NOMO-1 treated with DMSO at 0.1 percent for 48 hours (cell line): ENCODE data around the gene STRN3.
A peak's percentile ranks its signal among the peaks of the same experiment; 100 is the strongest.
"Not testable (repeated sequence)": the region's sequence is repeated elsewhere in the genome, so short reads cannot be mapped to it uniquely, and the experiment has no call there.

Source experiments
- DNase-seq: peaks from one replicate; lab custom pipeline; 2025; ENCODE audit not compliant: unreplicated experiment; lab: John Stamatoyannopoulos, UW

STRN3 gene

GRCh38 chr14:30921788-30922187 is 104.4 kb downstream of the STRN3 start:
- DNase-seq, result no peak

GRCh38 chr14:30921305-30921704 is 104.9 kb downstream of the STRN3 start:
- peak; percentile 1 for DNase-seq

GRCh38 chr14:30915596-30915995 is 110.6 kb downstream of the STRN3 start:
- DNase-seq, result no peak

- no peak for DNase-seq
Measured at GRCh38 chr14:30914812-30915211, 111.4 kb downstream of the STRN3 start.

- no peak for DNase-seq
Measured at GRCh38 chr14:30908826-30909225, 117.4 kb downstream of the STRN3 start.

GRCh38 chr14:30907659-30908057 is 118.5 kb downstream of the STRN3 start:
- no peak for DNase-seq

- peak; percentile 17 for DNase-seq
Measured at GRCh38 chr14:30906752-30907658, 119.2 kb downstream of the STRN3 start.

GRCh38 chr14:30903285-30904124 is 122.7 kb downstream of the STRN3 start:
- no peak for DNase-seq

- not testable (repeated sequence) for DNase-seq
Measured at GRCh38 chr14:30897121-30897520, 129.1 kb downstream of the STRN3 start.

- no peak for DNase-seq
Measured at GRCh38 chr14:30896435-30896834, 129.7 kb downstream of the STRN3 start.

- no peak for DNase-seq
Measured at GRCh38 chr14:30894923-30895515, 131.2 kb downstream of the STRN3 start.

GRCh38 chr14:30893819-30894218 is 132.4 kb downstream of the STRN3 start:
- DNase-seq, result no peak

GRCh38 chr14:30889244-30889594 is 137.0 kb downstream of the STRN3 start:
- no peak for DNase-seq

GRCh38 chr14:30888480-30889243 is 137.5 kb downstream of the STRN3 start:
- DNase-seq, result no peak

- no peak for DNase-seq
Measured at GRCh38 chr14:30885840-30886740, 140.1 kb downstream of the STRN3 start.

- DNase-seq, result no peak
Measured at GRCh38 chr14:30884901-30885300, 141.3 kb downstream of the STRN3 start.

- DNase-seq, result no peak
Measured at GRCh38 chr14:30883508-30884294, 142.5 kb downstream of the STRN3 start.

GRCh38 chr14:30882431-30882830 is 143.7 kb downstream of the STRN3 start:
- DNase-seq, result no peak

- no peak for DNase-seq
Measured at GRCh38 chr14:30876692-30877091, 149.5 kb downstream of the STRN3 start.
